Dendritic cell treated with granulocyte-macrophage colony-stimulating factor and Interleukin-4, amounts not matched to agents 40 ng/mL and 50 ng/mL, for 4 days (primary cell): ENCODE results near the gene DAPK2.

ENCODE experiments used
- H3K27ac Mint-ChIP-seq: one replicate; pipeline ENCODE4 v1.8.0; 2022; ENCODE audit warnings: mild to moderate bottlenecking, mixed read lengths
- H3K27me3 Mint-ChIP-seq: one replicate; pipeline ENCODE4 v1.8.0; 2022; ENCODE audit warnings: mild to moderate bottlenecking, mixed read lengths
- H3K36me3 Mint-ChIP-seq: one replicate; pipeline ENCODE4 v1.8.0; 2022; ENCODE audit warnings: low read depth, mixed read lengths
- H3K4me1 Mint-ChIP-seq: one replicate; pipeline ENCODE4 v1.8.0; 2022; ENCODE audit warnings: low read depth, mixed read lengths
- H3K4me3 Mint-ChIP-seq: one replicate; pipeline ENCODE4 v1.8.0; 2022; ENCODE audit warnings: mild to moderate bottlenecking, moderate library complexity, mixed read lengths
- H3K9me3 Mint-ChIP-seq: one replicate; pipeline ENCODE4 v1.8.0; 2022; ENCODE audit warnings: mixed read lengths
- intact Hi-C: fragments of 100-400 bp; cut with micrococcal nuclease; formaldehyde crosslinking; loops from one replicate; pipeline ENCODE4 v1.15.0; 2022

The DAPK2 gene

DNA sequence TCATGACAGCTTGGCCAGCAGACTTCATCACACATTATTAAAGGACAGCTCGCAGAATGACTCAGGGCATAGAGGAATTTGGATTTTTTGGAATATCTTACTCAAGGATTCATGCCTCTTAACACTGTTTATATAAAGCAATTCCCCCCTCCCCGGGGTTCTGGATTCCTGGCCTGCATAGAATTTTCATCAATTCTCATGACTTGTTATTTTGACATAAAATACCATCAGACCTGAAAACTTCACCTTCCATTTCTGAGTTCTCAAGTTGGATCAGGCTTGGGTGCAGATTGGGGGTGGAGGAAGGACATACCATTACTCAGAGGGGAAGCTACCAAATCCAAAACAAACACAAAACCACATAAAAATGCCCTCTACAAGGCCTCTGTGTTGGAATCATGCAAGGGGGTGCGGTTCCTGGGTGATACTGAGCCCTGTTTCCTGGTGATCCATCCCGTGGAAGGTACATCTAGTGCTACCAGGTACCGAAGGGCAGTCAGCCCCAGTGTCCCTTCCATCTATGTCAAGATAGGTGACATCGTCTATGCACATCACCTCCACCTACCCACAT, 95.3 kb downstream of the DAPK2 start:
- Mint-ChIP-seq H3K4me1 (peaks cover 37% of the 10 kb centered on the region), H3K4me3 (no peak overlapping the region), H3K27ac (no peak overlapping the region), H3K9me3 (no peaks in the 10 kb centered on the region), H3K36me3 (no peaks in the 10 kb centered on the region), H3K27me3 (peaks cover 6% of the 10 kb centered on the region)
- intact Hi-C loops, result no loop called here

DNA sequence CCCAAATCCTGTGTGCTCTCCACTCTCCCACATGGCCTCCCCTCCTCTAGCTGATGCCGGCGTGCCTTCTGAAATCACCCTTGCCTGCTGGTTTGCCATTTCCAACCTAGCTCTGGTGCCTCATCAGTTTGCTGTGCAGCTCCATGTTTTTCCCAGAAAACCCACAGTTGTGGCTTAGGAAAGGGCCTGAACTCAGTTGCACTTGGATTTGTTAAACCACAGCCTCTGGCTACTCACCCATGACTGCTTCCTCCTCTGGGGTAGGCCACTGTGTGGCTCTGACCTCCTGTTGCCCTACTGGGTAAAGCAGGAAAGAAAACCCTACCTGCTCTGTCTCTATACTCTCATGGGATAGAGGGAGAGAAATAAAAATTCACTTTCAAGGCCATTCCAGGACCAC, 97.3 kb downstream of the DAPK2 start:
- H3K4me1 Mint-ChIP-seq, result peaks cover 40% of the 10 kb centered on the region
- H3K4me3 Mint-ChIP-seq, result no peak overlapping the region
- intact Hi-C loops, result loop anchor here (10.0 kb wide), 1 partner anchor 96 kb away; the partner anchor contains the start of gene DAPK2
- H3K27ac Mint-ChIP-seq, result no peak overlapping the region
- no peaks in the 10 kb centered on the region for H3K36me3 Mint-ChIP-seq
- peaks cover 17% of the 10 kb centered on the region for H3K27me3 Mint-ChIP-seq
- H3K9me3 Mint-ChIP-seq, result no peaks in the 10 kb centered on the region

- intact Hi-C loops, result loop anchor here (10.0 kb wide), 1 partner anchor 96 kb away; the partner anchor contains the start of gene DAPK2
- Mint-ChIP-seq H3K27me3 (peaks cover 17% of the 10 kb centered on the region), H3K4me3 (no peak overlapping the region), H3K9me3 (no peaks in the 10 kb centered on the region), H3K27ac (no peak overlapping the region), H3K4me1 (peaks cover 34% of the 10 kb centered on the region), H3K36me3 (no peaks in the 10 kb centered on the region)
These were observed 97.8 kb downstream of the DAPK2 start for GRCh38 chr15:63948436-63948835.

- H3K27me3 Mint-ChIP-seq, result peaks cover 17% of the 10 kb centered on the region
- no peaks in the 10 kb centered on the region for H3K9me3 Mint-ChIP-seq
- H3K4me1 Mint-ChIP-seq, result peaks cover 29% of the 10 kb centered on the region
- no peak overlapping the region for H3K4me3 Mint-ChIP-seq
- intact Hi-C loops, result loop anchor here (10.0 kb wide), 1 partner anchor 98 kb away; the partner anchor contains the start of gene DAPK2
- no peaks in the 10 kb centered on the region for H3K36me3 Mint-ChIP-seq
- no peak overlapping the region for H3K27ac Mint-ChIP-seq
These were observed 99.1 kb downstream of the DAPK2 start for GRCh38 chr15:63947228-63947627.

DNA sequence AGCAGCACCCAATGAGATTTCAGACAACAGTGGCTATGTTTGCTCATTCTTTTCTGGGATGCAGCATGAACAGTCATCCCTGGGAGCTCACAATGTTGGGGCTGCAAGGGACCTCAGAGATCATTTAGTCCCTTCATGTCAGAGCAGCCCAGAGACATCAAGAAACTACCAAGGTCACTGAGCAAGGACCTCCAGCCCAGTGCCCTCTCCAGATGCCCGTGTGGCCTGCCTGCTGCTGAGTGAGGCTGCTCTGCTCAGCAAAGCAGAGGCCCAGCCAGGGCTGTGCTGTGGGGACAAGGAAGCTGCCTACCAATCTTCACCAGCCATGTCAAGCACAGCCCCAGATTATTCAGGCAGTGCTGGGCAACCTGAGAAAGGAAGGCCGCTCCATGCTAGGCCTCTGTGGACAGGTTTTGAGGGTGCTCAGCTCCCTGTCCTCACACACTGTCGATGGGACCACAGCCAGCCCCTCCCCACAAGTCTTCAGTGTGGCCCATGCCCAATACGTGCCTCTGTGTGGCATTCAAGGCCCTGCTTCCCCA, 99.7 kb downstream of the DAPK2 start:
- Mint-ChIP-seq H3K27ac (no peak overlapping the region), H3K27me3 (peaks cover 17% of the 10 kb centered on the region), H3K9me3 (no peaks in the 10 kb centered on the region), H3K36me3 (no peaks in the 10 kb centered on the region), H3K4me3 (no peak overlapping the region), H3K4me1 (peaks cover 22% of the 10 kb centered on the region)
- intact Hi-C loops, result loop anchor here (10.0 kb wide), 1 partner anchor 98 kb away; the partner anchor contains the start of gene DAPK2

DNA sequence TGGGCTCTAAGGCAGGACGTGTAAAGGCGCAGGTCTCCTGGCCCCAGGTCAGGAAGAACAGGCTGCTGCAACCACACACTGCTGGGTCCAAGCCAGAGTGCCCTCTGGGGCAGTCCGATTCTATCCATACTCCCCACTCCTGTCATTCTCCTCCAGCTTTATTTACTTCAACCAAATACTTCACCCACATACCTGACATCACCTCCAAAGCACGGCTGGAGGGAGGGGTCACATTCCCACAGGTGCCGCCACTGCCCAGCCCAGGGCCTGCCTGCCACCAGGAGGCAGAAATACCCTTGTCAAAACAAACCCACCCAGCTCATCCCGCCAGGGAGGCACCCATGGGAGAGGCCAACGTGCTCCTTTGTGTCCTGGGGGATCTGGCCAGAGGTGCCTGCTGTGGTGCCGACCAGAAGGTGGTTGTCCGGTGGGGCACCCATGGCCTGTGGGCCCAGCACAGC, 100.4 kb downstream of the DAPK2 start:
- no peak overlapping the region for H3K4me3 Mint-ChIP-seq
- H3K9me3 Mint-ChIP-seq, result no peaks in the 10 kb centered on the region
- intact Hi-C loops, result loop anchor here (10.0 kb wide), 1 partner anchor 99 kb away; the partner anchor contains the start of gene DAPK2
- H3K36me3 Mint-ChIP-seq, result no peaks in the 10 kb centered on the region
- H3K27me3 Mint-ChIP-seq, result peaks cover 17% of the 10 kb centered on the region
- no peak overlapping the region for H3K27ac Mint-ChIP-seq
- peaks cover 15% of the 10 kb centered on the region for H3K4me1 Mint-ChIP-seq

- Mint-ChIP-seq H3K27me3 (peaks cover 17% of the 10 kb centered on the region), H3K9me3 (no peaks in the 10 kb centered on the region), H3K27ac (no peak overlapping the region), H3K4me3 (no peak overlapping the region), H3K36me3 (no peaks in the 10 kb centered on the region), H3K4me1 (peaks cover 17% of the 10 kb centered on the region)
- intact Hi-C loops, result loop anchor here (10.0 kb wide), 1 partner anchor 100 kb away; the partner anchor contains the start of gene DAPK2
These were observed 101.1 kb downstream of the DAPK2 start for GRCh38 chr15:63945007-63945788.

DNA sequence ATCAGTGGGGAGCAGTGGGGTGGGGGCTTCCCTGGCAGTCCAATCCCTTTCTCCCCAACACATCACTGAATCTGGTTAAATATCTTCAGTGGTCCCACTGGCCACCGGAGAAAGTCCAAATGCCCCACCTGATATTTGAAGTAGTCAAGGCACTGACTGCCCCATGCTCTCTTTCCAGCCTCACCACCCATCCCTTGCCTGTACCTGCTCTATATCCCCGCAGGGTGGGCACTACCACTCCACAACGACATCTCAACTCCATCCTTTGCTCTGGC, 101.7 kb downstream of the DAPK2 start:
- no peak overlapping the region for H3K27ac Mint-ChIP-seq
- no peaks in the 10 kb centered on the region for H3K36me3 Mint-ChIP-seq
- peaks cover 22% of the 10 kb centered on the region for H3K4me1 Mint-ChIP-seq
- H3K27me3 Mint-ChIP-seq, result peaks cover 17% of the 10 kb centered on the region
- H3K4me3 Mint-ChIP-seq, result no peak overlapping the region
- no peaks in the 10 kb centered on the region for H3K9me3 Mint-ChIP-seq
- intact Hi-C loops, result loop anchor here (10.0 kb wide), 1 partner anchor 100 kb away; the partner anchor contains the start of gene DAPK2

DNA sequence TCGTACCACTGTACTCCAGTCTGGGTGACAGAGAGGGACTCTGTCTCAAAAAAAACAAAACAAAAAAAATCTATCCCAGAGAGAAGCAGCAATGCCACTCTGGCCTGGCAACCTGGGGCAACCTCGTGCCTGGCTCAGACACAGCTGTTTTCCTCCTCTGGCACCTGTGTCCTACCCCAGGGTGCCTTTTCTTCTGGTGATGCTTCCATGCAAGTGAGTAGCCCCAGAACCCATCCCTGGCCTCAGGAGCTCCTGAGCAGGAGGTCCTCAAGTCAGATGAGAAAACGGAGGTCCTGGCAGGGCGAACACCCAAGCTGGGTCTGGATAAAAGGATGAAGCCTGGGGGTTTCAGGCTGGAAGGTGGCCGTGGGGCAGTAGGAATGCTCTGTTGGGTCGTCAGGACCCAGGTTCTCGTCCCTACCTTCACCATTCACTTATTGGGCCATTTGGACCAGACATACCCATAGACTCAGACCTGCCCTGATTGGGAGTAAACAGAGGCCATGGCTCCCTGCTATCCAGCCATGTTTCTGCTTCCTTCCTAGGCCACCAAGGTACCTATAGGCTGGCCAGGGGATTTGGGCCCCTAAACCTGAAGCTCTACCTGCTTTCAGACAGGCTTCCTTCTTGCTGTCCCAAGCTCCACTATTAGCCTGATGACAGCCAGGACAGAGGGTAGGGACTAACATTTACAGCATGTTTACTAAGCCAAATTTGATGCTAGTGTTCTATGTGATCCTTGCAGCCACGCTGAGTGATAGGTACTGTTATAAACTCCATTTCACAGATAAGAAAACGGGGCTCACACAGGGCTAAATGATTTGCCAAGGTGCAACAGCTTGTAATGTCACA, 102.2 kb downstream of the DAPK2 start:
- no peaks in the 10 kb centered on the region for H3K9me3 Mint-ChIP-seq
- H3K27ac Mint-ChIP-seq, result no peak overlapping the region
- H3K36me3 Mint-ChIP-seq, result no peaks in the 10 kb centered on the region
- no peak overlapping the region for H3K4me3 Mint-ChIP-seq
- peaks cover 27% of the 10 kb centered on the region for H3K4me1 Mint-ChIP-seq
- intact Hi-C loops, result loop anchor here (10.0 kb wide), 1 partner anchor 101 kb away; the partner anchor contains the start of gene DAPK2
- H3K27me3 Mint-ChIP-seq, result peaks cover 17% of the 10 kb centered on the region

DNA sequence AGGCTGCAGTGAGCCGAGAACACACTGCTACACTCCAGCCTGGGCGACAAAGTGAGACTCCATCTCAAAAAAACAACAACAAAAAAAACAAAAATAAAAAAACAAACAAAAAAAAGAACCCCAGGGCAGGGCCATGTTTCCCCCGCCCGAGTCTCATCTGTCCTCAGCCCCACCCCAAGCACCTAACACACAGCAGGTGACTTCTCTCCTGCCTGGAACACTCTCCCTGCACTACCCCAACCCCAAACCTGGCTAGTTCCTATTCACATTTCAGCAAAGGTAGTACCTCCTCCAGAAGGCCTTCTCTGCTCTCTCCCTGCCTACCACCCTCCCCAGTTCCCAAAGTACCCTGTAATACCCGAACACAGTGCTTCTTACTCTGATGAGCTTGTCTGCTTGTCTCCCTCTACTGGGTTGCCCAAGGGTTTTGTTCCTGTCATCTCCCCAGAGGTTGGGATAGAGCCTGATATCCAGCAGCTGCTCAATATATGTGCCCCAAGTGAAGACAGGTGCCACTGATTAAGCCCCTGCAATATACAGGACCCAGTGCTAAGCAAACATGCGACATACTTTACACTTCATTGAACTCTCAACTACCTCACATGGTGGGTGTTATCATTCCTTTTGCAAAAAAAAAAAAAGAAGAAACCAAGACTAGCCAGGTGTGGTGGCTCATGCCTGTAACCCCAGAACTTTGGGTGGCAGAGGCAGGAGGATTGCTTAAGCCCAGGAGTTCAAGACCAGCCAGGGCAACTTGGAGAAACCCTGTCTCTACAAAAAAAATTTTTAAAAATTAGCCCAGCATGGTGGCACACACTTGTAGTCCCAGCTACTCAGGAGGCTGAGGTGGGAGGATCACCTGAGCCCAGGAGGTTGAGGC, 103.6 kb downstream of the DAPK2 start:
- intact Hi-C loops, result loop anchor here (10.0 kb wide), 1 partner anchor 102 kb away; the partner anchor contains the start of gene DAPK2
- Mint-ChIP-seq H3K27ac (no peak overlapping the region), H3K4me3 (no peak overlapping the region), H3K36me3 (no peaks in the 10 kb centered on the region), H3K4me1 (peaks cover 30% of the 10 kb centered on the region), H3K27me3 (peaks cover 18% of the 10 kb centered on the region), H3K9me3 (no peaks in the 10 kb centered on the region)

DNA sequence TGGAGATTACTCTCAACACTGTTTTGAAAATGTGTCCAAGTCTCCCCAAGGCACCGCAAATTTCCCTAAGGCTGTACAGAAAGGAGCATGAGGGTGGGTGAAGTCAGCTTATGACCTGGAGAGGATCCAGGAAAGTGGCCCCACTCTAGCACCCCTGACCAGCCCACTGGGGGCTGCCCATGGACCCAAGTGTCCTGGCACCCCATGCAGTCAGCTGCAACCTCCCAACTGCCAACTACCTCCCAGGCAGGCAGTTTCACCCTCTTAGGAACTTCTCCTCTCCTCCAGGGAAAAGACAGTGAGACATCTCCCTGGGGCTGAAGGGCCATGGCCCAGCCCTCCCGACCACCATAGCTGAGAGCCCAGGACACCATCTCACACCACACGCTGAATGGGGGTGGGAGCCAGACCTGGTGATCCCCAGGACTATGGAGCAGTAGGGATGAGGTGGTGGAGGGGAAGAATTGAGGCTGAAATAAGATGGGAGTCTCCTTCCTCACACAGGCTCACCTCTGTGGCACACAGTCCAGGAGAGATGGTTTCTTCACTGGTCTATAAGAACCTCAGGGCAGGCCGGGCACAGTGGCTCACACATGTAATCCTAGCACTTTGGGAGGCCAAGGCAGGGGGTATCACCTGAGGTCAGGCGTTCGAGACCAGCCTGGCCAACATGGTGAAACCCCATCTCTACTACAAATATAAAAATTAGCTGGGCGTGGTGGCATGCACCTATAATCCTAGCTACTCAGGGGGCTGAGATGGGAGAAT, 104.4 kb downstream of the DAPK2 start:
- Mint-ChIP-seq H3K27me3 (peaks cover 16% of the 10 kb centered on the region), H3K4me3 (no peak overlapping the region), H3K4me1 (peaks cover 30% of the 10 kb centered on the region), H3K27ac (no peak overlapping the region), H3K36me3 (no peaks in the 10 kb centered on the region), H3K9me3 (no peaks in the 10 kb centered on the region)
- intact Hi-C loops, result loop anchor here (10.0 kb wide), 1 partner anchor 103 kb away; the partner anchor contains the start of gene DAPK2

DNA sequence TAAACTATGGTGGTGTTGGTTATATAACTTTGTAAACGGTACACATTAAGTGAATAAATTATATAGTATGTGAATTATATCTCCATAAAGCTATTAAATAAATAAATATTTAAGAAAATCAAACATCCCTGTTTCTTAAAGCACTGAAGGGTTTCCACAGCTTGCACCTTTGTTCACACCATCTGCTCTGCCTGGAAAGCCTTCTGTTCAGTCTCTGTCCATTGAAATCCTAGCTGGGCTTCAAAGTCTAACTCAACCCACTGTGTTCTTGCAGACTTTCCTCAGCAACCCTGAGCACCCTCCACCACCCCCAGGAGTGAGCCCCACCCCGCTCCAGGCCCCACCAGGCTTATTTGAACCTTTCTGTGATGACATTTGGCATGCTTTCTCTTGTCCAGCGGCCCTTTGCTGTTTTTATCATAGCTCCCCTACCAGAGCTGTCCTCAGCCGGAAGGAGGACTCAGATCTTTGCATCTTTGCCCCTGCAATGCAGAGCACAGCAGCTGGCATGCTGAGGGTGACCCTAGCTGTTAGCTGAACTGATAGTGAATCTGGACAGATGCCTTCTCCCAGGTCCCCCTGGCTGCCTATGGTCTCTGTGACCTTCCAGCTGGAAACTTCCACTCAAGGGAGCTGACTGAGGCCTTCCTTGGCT, 105.2 kb downstream of the DAPK2 start:
- no peaks in the 10 kb centered on the region for H3K9me3 Mint-ChIP-seq
- H3K36me3 Mint-ChIP-seq, result no peaks in the 10 kb centered on the region
- H3K27ac Mint-ChIP-seq, result no peak overlapping the region
- H3K4me3 Mint-ChIP-seq, result no peak overlapping the region
- H3K4me1 Mint-ChIP-seq, result peaks cover 30% of the 10 kb centered on the region
- intact Hi-C loops, result loop anchor here (10.0 kb wide), 1 partner anchor 104 kb away; the partner anchor contains the start of gene DAPK2
- H3K27me3 Mint-ChIP-seq, result peaks cover 15% of the 10 kb centered on the region
